Progenitor cell of endocrine pancreas (in vitro differentiated cells): Measurements from ENCODE around the gene NAGPA. TPM values are rescaled to one million over a fixed set of nuclear protein-coding genes. Genes with fewer than 3 reads are reported as not detected.

ENCODE experiments used
- DNase-seq: peaks from one replicate; pipeline ENCODE4 v3.0.0; 2021; ENCODE audit warnings: low spot score; ENCODE audit not compliant: unreplicated experiment
- H3K27ac Mint-ChIP-seq: 2 replicates; pipeline ENCODE4 v1.8.0; 2021; ENCODE audit warnings: mild to moderate bottlenecking, moderate library complexity, mixed read lengths
- H3K27me3 Mint-ChIP-seq: 2 replicates; pipeline ENCODE4 v1.8.0; 2021; ENCODE audit warnings: mixed read lengths
- H3K36me3 Mint-ChIP-seq: 2 replicates; pipeline ENCODE4 v1.8.0; 2022; ENCODE audit warnings: mixed read lengths; ENCODE audit not compliant: insufficient read depth
- H3K4me1 Mint-ChIP-seq: 2 replicates; pipeline ENCODE4 v1.8.0; 2021; ENCODE audit warnings: low read depth, mixed read lengths
- H3K4me3 Mint-ChIP-seq: 2 replicates; pipeline ENCODE4 v1.8.0; 2021; ENCODE audit warnings: low read depth, mild to moderate bottlenecking, moderate library complexity, mixed read lengths
- H3K9me3 Mint-ChIP-seq: 2 replicates; pipeline ENCODE4 v1.8.0; 2021; ENCODE audit warnings: low read depth, mixed read lengths
- CTCF ChIP-seq: fragments of 200-600 bp; sonication (generic); IDR thresholded peaks from one replicate; pipeline ENCODE4 v1.5.0; 2021; ENCODE audit warnings: antibody characterized with exemption, mild to moderate bottlenecking; ENCODE audit not compliant: unreplicated experiment
- total RNA-seq: library from RNA; stranded (reverse); gene quantifications from 2 replicates; pipeline ENCODE4 v1.2.1, GENCODE V29; 2021

NAGPA gene
- total RNA-seq, 1 donor from 2014 or later = 29.2 TPM

GRCh38 chr16:5003211-5003610 is 30.5 kb downstream of the NAGPA start:
- Mint-ChIP-seq H3K36me3 (no peaks in the 10 kb centered on the region), H3K4me1 (no peaks in the 10 kb centered on the region), H3K27me3 (peaks cover 6% of the 10 kb centered on the region), H3K27ac (no peak overlapping the region), H3K9me3 (no peaks in the 10 kb centered on the region), H3K4me3 (no peak overlapping the region)
- DNase-seq = no peak
- no peak for TF ChIP-seq CTCF

- no peaks in the 10 kb centered on the region for H3K4me1 Mint-ChIP-seq
- no peak for DNase-seq
- TF ChIP-seq CTCF = no peak
- no peak overlapping the region for H3K27ac Mint-ChIP-seq
- H3K27me3 Mint-ChIP-seq = peaks cover 6% of the 10 kb centered on the region
- H3K4me3 Mint-ChIP-seq = no peak overlapping the region
- H3K36me3 Mint-ChIP-seq = no peaks in the 10 kb centered on the region
- no peaks in the 10 kb centered on the region for H3K9me3 Mint-ChIP-seq
Measured at GRCh38 chr16:5002699-5003143, 31.0 kb downstream of the NAGPA start.

- no peaks in the 10 kb centered on the region for H3K9me3 Mint-ChIP-seq
- DNase-seq = no peak
- H3K36me3 Mint-ChIP-seq = no peaks in the 10 kb centered on the region
- H3K4me1 Mint-ChIP-seq = no peaks in the 10 kb centered on the region
- no peak for TF ChIP-seq CTCF
- no peak overlapping the region for H3K4me3 Mint-ChIP-seq
- peaks cover 6% of the 10 kb centered on the region for H3K27me3 Mint-ChIP-seq
- no peak overlapping the region for H3K27ac Mint-ChIP-seq
Measured at GRCh38 chr16:5001986-5002385, 31.7 kb downstream of the NAGPA start.

GRCh38 chr16:5001571-5001970 is 32.2 kb downstream of the NAGPA start:
- no peak for DNase-seq
- Mint-ChIP-seq H3K36me3 (no peaks in the 10 kb centered on the region), H3K27me3 (peaks cover 6% of the 10 kb centered on the region), H3K4me1 (no peaks in the 10 kb centered on the region), H3K4me3 (no peak overlapping the region), H3K27ac (no peak overlapping the region), H3K9me3 (no peaks in the 10 kb centered on the region)
- no peak for TF ChIP-seq CTCF

GRCh38 chr16:5000573-5001001 is 33.1 kb downstream of the NAGPA start:
- Mint-ChIP-seq H3K36me3 (no peaks in the 10 kb centered on the region), H3K4me1 (no peaks in the 10 kb centered on the region), H3K4me3 (no peak overlapping the region), H3K27me3 (peaks cover 6% of the 10 kb centered on the region), H3K9me3 (no peaks in the 10 kb centered on the region), H3K27ac (no peak overlapping the region)
- no peak for DNase-seq
- no peak for TF ChIP-seq CTCF
